KMS-11 (cell line): ENCODE data around the gene CRTAC1.

Experiments
- H2AFZ ChIP-seq: fragments of 200-600 bp; sonication (generic); 2 replicates; pipeline ENCODE4 v1.6.1; 2016; ENCODE audit warnings: antibody characterized with exemption, mixed run types, low read depth
- H3K27ac ChIP-seq: fragments of 200-600 bp; sonication (generic); 2 replicates; pipeline ENCODE4 v1.6.1; 2016; ENCODE audit warnings: mild to moderate bottlenecking, mixed run types
- H3K27me3 ChIP-seq: fragments of 200-600 bp; sonication (generic); 2 replicates; pipeline ENCODE4 v1.6.1; 2017; ENCODE audit warnings: mild to moderate bottlenecking, low read depth, mixed run types, moderate library complexity; ENCODE audit not compliant: insufficient read depth
- H3K36me3 ChIP-seq: fragments of 200-600 bp; sonication (generic); 2 replicates; pipeline ENCODE4 v1.6.1; 2017; ENCODE audit warnings: mild to moderate bottlenecking, mixed run types; ENCODE audit not compliant: insufficient read depth
- H3K4me1 ChIP-seq: fragments of 200-600 bp; sonication (generic); 2 replicates; pipeline ENCODE4 v1.6.1; 2016; ENCODE audit warnings: mild to moderate bottlenecking, low read depth, mixed run types; ENCODE audit not compliant: poor library complexity, severe bottlenecking
- H3K4me2 ChIP-seq: fragments of 200-600 bp; sonication (generic); 2 replicates; pipeline ENCODE4 v1.7.0; 2016; ENCODE audit warnings: mild to moderate bottlenecking, mixed run types
- H3K4me3 ChIP-seq: fragments of 200-600 bp; sonication (generic); IDR thresholded peaks from 2 replicates; pipeline ENCODE4 v1.6.1; 2017; ENCODE audit warnings: low read depth, low read length, mixed read lengths; ENCODE audit not compliant: insufficient read depth
- H3K79me2 ChIP-seq: fragments of 200-600 bp; sonication (generic); 2 replicates; pipeline ENCODE4 v1.6.1; 2016; ENCODE audit warnings: low read depth, mixed run types; ENCODE audit not compliant: insufficient read depth
- H3K9ac ChIP-seq: fragments of 200-600 bp; sonication (generic); 2 replicates; pipeline ENCODE4 v1.6.1; 2016; ENCODE audit warnings: mild to moderate bottlenecking, mixed run types
- H4K20me1 ChIP-seq: fragments of 200-600 bp; sonication (generic); 2 replicates; pipeline ENCODE4 v1.6.1; 2016; ENCODE audit warnings: mild to moderate bottlenecking, mixed run types; ENCODE audit not compliant: insufficient read depth
- CTCF ChIP-seq: fragments of 200-600 bp; sonication (generic); conservative IDR thresholded peaks from 2 replicates; pipeline ENCODE4 v1.6.1; 2017; ENCODE audit warnings: low read depth, mild to moderate bottlenecking, antibody characterized with exemption, low read length, moderate library complexity, mixed read lengths

CRTAC1 gene

GRCh38 chr10:97907830-97908229 is 122.6 kb downstream of the CRTAC1 start:
- no peak overlapping the region for H3K4me3 ChIP-seq
- no peak overlapping the region for H3K4me2 ChIP-seq
- H3K9ac ChIP-seq, result no peak overlapping the region
- TF ChIP-seq CTCF, result no peak
- no peaks in the 10 kb centered on the region for H3K36me3 ChIP-seq
- no peaks in the 10 kb centered on the region for H4K20me1 ChIP-seq
- no peaks in the 10 kb centered on the region for H3K4me1 ChIP-seq
- H3K79me2 ChIP-seq, result no peaks in the 10 kb centered on the region
- no peak overlapping the region for H2AFZ ChIP-seq
- no peak overlapping the region for H3K27ac ChIP-seq
- H3K27me3 ChIP-seq, result peaks cover 42% of the 10 kb centered on the region

DNA sequence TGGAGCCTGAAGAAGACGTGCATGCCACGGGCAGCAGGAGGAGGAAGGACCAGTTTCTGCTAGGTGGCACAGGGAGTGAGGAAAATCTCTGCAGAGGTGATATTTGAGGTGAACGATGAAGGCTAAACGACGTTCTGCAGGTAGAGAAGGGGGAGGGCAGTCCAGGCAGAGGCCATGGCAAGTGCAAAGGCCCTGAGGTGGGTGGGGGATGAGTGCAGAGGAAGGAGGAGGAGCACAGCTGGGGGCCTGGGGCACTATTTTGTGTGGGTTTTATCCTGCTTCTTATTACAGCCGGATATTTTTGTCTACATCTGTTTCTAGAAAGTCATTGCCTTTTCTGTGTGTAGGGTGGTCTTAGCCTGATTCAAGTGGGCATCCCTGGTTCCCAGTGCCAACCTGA is 123.2 kb downstream of the CRTAC1 start:
- H3K79me2 ChIP-seq, result no peaks in the 10 kb centered on the region
- peaks cover 43% of the 10 kb centered on the region for H3K27me3 ChIP-seq
- no peaks in the 10 kb centered on the region for H3K36me3 ChIP-seq
- no peak overlapping the region for H3K4me2 ChIP-seq
- H3K9ac ChIP-seq, result no peak overlapping the region
- no peak for TF ChIP-seq CTCF
- no peaks in the 10 kb centered on the region for H4K20me1 ChIP-seq
- H3K4me1 ChIP-seq, result no peaks in the 10 kb centered on the region
- H3K27ac ChIP-seq, result no peak overlapping the region
- H2AFZ ChIP-seq, result no peak overlapping the region
- H3K4me3 ChIP-seq, result no peak overlapping the region

DNA sequence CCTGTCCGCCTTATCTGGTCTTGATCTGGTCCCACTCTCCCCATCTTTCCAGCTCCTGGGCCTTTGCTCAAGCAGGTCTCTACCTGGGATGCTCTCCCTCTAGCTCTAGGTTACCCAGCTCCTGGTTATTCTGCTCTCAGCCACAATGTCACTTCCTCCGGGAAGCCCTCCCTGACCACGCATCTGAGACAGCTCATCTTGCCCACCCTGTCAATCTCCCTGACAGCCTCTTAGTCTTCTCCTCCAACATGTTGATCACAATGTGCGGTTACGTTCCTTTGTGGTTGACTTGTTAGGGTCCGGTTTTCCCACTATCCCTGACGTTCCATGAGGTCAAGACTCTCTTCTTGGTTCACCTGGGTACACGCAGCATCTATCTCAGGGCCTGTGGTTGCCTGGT is 125.1 kb downstream of the CRTAC1 start:
- H3K27me3 ChIP-seq, result peaks cover 43% of the 10 kb centered on the region
- H4K20me1 ChIP-seq, result no peaks in the 10 kb centered on the region
- no peak overlapping the region for H3K9ac ChIP-seq
- H3K4me1 ChIP-seq, result no peaks in the 10 kb centered on the region
- no peaks in the 10 kb centered on the region for H3K36me3 ChIP-seq
- H3K4me3 ChIP-seq, result no peak overlapping the region
- TF ChIP-seq CTCF, result no peak
- H2AFZ ChIP-seq, result no peak overlapping the region
- H3K4me2 ChIP-seq, result no peak overlapping the region
- H3K27ac ChIP-seq, result no peak overlapping the region
- no peaks in the 10 kb centered on the region for H3K79me2 ChIP-seq

DNA sequence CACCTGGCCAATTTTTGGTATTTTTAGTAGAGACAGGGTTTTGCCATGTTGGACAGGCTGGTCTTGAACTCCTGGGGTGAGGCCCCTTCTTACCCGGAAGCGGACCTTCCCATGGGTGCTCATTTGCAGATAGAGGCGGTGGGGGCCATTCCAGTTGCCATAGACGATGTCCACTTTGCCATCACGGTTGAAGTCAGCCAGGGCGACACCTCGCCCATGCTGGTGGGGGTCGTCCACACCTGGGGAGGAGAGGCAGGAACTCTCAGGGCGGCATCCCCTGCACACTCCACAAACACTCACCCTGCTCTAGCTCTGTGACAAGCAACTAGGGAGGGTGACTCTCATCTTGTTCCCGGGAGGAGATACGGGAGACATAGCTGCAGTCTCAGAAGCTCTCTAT is 125.8 kb downstream of the CRTAC1 start:
- no peaks in the 10 kb centered on the region for H3K36me3 ChIP-seq
- H3K4me1 ChIP-seq, result no peaks in the 10 kb centered on the region
- H3K4me2 ChIP-seq, result no peak overlapping the region
- no peak overlapping the region for H2AFZ ChIP-seq
- no peaks in the 10 kb centered on the region for H3K79me2 ChIP-seq
- no peak overlapping the region for H3K27ac ChIP-seq
- H3K4me3 ChIP-seq, result no peak overlapping the region
- H4K20me1 ChIP-seq, result no peaks in the 10 kb centered on the region
- H3K9ac ChIP-seq, result no peak overlapping the region
- no peak for TF ChIP-seq CTCF
- H3K27me3 ChIP-seq, result peaks cover 47% of the 10 kb centered on the region

DNA sequence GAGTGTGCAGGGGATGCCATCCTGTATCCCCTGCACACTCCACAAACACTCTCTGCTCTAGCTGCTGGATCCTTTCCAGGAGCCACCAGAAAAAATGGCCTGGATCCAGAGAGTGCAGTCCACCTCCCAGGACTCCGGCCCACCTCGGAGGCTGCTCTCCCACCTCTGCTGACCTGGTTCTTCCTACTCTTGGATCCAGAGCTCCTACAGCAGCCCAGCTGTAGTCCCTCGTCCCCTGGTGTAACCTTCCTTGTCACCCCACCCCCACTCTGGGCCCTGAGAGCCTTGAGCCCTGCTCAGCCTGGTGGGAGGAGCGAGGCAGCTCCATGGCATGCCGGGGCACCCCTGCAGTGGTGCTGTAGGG is 126.4 kb downstream of the CRTAC1 start:
- Histone ChIP-seq H3K4me2 (no peak overlapping the region), H3K4me1 (no peaks in the 10 kb centered on the region), H3K79me2 (no peaks in the 10 kb centered on the region), H3K9ac (no peak overlapping the region), H3K36me3 (no peaks in the 10 kb centered on the region), H2AFZ (no peak overlapping the region), H4K20me1 (no peaks in the 10 kb centered on the region), H3K27me3 (peaks cover 44% of the 10 kb centered on the region), H3K4me3 (no peak overlapping the region), H3K27ac (no peak overlapping the region)
- TF ChIP-seq CTCF, result no peak
